ENCODE measurements around the gene TRIM71. TPM values are rescaled to one million over a fixed set of nuclear protein-coding genes. Genes with fewer than 3 reads are reported as not detected.
A peak's percentile ranks its signal among the peaks of the same experiment; 100 is the strongest.

Gene TRIM71
- total RNA-seq, 1 donor from 2014 or later = not detected

DNA sequence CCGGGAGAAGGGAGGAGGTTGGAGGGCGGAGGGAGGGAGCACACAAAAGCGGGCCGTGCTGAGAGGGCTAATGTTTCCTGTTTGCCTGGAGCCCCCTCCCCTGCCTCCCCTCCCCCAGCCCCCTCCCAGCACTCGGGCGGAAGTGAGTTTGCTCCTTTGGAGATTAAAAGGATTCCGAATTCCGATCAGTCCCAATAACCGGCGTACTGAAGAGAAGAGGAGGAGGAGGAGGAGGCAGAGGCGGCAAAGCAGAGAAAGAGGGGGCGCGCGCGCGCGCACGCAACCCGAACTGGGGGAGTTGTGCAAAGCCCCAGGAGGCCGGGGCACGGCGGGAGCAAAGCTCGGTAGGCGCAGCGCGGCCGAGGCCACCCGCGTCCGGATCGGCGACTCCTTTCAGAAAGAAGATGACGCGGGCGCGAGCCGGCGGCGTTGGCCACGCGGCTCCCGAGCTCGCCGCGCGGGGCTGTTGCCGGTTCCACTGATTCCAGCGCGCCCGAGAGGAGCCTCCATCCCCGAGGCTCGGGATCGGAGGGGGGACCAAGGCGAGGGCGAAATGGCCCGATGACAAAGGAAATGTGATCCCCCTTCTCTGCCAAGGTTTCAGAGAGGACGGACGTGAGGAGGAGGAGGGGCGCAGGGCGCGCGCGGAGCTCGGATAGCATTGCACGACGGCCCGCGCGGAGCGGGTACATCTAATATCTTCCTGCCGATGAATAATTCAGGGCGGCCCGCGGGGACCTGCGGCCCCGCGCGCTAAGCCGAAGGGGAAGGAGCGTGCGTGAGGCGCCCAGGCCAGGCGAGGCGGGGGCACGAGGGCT is 1.1 kb upstream of the TRIM71 start:
- DNase-seq (ENCODE audit: extremely low spot score, unreplicated experiment) = no peak
- Mint-ChIP-seq H3K9me3 (ENCODE audit: unreplicated experiment) (no peaks in the 10 kb centered on the region), H3K36me3 (ENCODE audit: unreplicated experiment) (peaks cover 6% of the 10 kb centered on the region), H3K4me3 (ENCODE audit: unreplicated experiment) (peak overlapping the region; percentile 80), H3K27ac (ENCODE audit: unreplicated experiment) (no peak overlapping the region), H3K27me3 (ENCODE audit: unreplicated experiment) (peaks cover 65% of the 10 kb centered on the region), H3K4me1 (ENCODE audit: unreplicated experiment) (peaks cover 22% of the 10 kb centered on the region)
- TF ChIP-seq, protein P1, sequence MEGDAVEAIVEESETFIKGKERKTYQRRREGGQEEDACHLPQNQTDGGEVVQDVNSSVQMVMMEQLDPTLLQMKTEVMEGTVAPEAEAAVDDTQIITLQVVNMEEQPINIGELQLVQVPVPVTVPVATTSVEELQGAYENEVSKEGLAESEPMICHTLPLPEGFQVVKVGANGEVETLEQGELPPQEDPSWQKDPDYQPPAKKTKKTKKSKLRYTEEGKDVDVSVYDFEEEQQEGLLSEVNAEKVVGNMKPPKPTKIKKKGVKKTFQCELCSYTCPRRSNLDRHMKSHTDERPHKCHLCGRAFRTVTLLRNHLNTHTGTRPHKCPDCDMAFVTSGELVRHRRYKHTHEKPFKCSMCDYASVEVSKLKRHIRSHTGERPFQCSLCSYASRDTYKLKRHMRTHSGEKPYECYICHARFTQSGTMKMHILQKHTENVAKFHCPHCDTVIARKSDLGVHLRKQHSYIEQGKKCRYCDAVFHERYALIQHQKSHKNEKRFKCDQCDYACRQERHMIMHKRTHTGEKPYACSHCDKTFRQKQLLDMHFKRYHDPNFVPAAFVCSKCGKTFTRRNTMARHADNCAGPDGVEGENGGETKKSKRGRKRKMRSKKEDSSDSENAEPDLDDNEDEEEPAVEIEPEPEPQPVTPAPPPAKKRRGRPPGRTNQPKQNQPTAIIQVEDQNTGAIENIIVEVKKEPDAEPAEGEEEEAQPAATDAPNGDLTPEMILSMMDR (IDR thresholded peaks at IDR 0.05) = no peak

- TF ChIP-seq, protein P1 (IDR thresholded peaks at IDR 0.05) = no peak
- peaks cover 70% of the 10 kb centered on the region for H3K27me3 Mint-ChIP-seq (ENCODE audit: unreplicated experiment)
- no peak overlapping the region for H3K27ac Mint-ChIP-seq (ENCODE audit: unreplicated experiment)
- peak overlapping the region; percentile 66 for H3K4me3 Mint-ChIP-seq (ENCODE audit: unreplicated experiment)
- H3K36me3 Mint-ChIP-seq (ENCODE audit: unreplicated experiment) = peaks cover 6% of the 10 kb centered on the region
- H3K4me1 Mint-ChIP-seq (ENCODE audit: unreplicated experiment) = peaks cover 24% of the 10 kb centered on the region
- DNase-seq (ENCODE audit: extremely low spot score, unreplicated experiment) = no peak
- H3K9me3 Mint-ChIP-seq (ENCODE audit: unreplicated experiment) = no peaks in the 10 kb centered on the region
Measured at GRCh38 chr3:32817257-32817557, 590 bp upstream of the TRIM71 start.

DNA sequence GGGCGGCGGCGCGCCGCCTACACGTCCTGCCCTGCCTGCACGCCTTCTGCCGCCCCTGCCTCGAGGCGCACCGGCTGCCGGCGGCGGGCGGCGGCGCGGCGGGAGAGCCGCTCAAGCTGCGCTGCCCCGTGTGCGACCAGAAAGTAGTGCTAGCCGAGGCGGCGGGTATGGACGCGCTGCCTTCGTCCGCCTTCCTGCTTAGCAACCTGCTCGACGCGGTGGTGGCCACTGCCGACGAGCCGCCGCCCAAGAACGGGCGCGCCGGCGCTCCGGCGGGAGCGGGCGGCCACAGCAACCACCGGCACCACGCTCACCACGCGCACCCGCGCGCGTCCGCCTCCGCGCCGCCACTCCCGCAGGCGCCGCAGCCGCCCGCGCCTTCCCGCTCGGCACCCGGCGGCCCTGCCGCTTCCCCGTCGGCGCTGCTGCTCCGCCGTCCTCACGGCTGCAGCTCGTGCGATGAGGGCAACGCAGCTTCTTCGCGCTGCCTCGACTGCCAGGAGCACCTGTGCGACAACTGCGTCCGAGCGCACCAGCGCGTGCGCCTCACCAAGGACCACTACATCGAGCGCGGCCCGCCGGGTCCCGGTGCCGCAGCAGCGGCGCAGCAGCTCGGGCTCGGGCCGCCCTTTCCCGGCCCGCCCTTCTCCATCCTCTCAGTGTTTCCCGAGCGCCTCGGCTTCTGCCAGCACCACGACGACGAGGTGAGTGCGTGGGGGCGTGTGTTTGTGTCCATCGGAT is 602 bp downstream of the TRIM71 start:
- peaks cover 23% of the 10 kb centered on the region for H3K4me1 Mint-ChIP-seq (ENCODE audit: unreplicated experiment)

GRCh38 chr3:32818970-32819511 is 1.2 kb downstream of the TRIM71 start:
- peaks cover 22% of the 10 kb centered on the region for H3K4me1 Mint-ChIP-seq (ENCODE audit: unreplicated experiment)
- H3K36me3 Mint-ChIP-seq (ENCODE audit: unreplicated experiment) = peaks cover 6% of the 10 kb centered on the region
- H3K4me3 Mint-ChIP-seq (ENCODE audit: unreplicated experiment) = peak overlapping the region; percentile 63
- peaks cover 83% of the 10 kb centered on the region for H3K27me3 Mint-ChIP-seq (ENCODE audit: unreplicated experiment)
- DNase-seq (ENCODE audit: extremely low spot score, unreplicated experiment) = no peak
- H3K9me3 Mint-ChIP-seq (ENCODE audit: unreplicated experiment) = no peaks in the 10 kb centered on the region
- H3K27ac Mint-ChIP-seq (ENCODE audit: unreplicated experiment) = no peak overlapping the region
- TF ChIP-seq, protein P1 (IDR thresholded peaks at IDR 0.05) = no peak

More for the DNA sequence above, 602 bp downstream of the TRIM71 start:
- TF ChIP-seq, protein P1 (IDR thresholded peaks at IDR 0.05) = no peak
- peaks cover 80% of the 10 kb centered on the region for H3K27me3 Mint-ChIP-seq (ENCODE audit: unreplicated experiment)
- peak overlapping the region; percentile 63 for H3K4me3 Mint-ChIP-seq (ENCODE audit: unreplicated experiment)
- peaks cover 6% of the 10 kb centered on the region for H3K36me3 Mint-ChIP-seq (ENCODE audit: unreplicated experiment)
- no peaks in the 10 kb centered on the region for H3K9me3 Mint-ChIP-seq (ENCODE audit: unreplicated experiment)
- no peak overlapping the region for H3K27ac Mint-ChIP-seq (ENCODE audit: unreplicated experiment)
- DNase-seq (ENCODE audit: extremely low spot score, unreplicated experiment) = no peak
